Measurements from ENCODE around the gene GGT1. TPM values are rescaled to one million over a fixed set of nuclear protein-coding genes. Genes with fewer than 3 reads are reported as not detected.

Gene GGT1
- total RNA-seq, 1 donor from 2014 or later: 7.7 TPM

GRCh38 chr22:24593836-24594568 lies 9.0 kb upstream of the GGT1 start:
- no peak overlapping the region for H3K4me2 ChIP-seq
- TF ChIP-seq EZH2 (IDR thresholded peaks at IDR 0.05) (no peak), EZH2phosphoT487 (IDR thresholded peaks at IDR 0.05) (no peak)
- TF ChIP-seq, protein P1, sequence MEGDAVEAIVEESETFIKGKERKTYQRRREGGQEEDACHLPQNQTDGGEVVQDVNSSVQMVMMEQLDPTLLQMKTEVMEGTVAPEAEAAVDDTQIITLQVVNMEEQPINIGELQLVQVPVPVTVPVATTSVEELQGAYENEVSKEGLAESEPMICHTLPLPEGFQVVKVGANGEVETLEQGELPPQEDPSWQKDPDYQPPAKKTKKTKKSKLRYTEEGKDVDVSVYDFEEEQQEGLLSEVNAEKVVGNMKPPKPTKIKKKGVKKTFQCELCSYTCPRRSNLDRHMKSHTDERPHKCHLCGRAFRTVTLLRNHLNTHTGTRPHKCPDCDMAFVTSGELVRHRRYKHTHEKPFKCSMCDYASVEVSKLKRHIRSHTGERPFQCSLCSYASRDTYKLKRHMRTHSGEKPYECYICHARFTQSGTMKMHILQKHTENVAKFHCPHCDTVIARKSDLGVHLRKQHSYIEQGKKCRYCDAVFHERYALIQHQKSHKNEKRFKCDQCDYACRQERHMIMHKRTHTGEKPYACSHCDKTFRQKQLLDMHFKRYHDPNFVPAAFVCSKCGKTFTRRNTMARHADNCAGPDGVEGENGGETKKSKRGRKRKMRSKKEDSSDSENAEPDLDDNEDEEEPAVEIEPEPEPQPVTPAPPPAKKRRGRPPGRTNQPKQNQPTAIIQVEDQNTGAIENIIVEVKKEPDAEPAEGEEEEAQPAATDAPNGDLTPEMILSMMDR (IDR thresholded peaks at IDR 0.05): no peak
- Mint-ChIP-seq H3K36me3 (peaks cover 2% of the 10 kb centered on the region), H3K27ac (no peak overlapping the region), H3K27me3 (ENCODE audit: insufficient read depth, low read depth) (peaks cover 7% of the 10 kb centered on the region), H3K4me1 (peaks cover 12% of the 10 kb centered on the region), H3K9me3 (no peaks in the 10 kb centered on the region), H3K4me3 (peak overlapping the region; percentile 88)
- no peaks in the 10 kb centered on the region for H3K79me2 ChIP-seq (ENCODE audit: low read depth)
- no peak overlapping the region for H3K27ac ChIP-seq
- H2AFZ ChIP-seq (replicated peaks): no peak overlapping the region
- DNase-seq (ENCODE audit: low spot score): no peak
- H3K4me1 ChIP-seq: peaks cover 8% of the 10 kb centered on the region
- H3K27me3 ChIP-seq: no peaks in the 10 kb centered on the region
- H3K9ac ChIP-seq: no peak overlapping the region
- no peaks in the 10 kb centered on the region for H4K20me1 ChIP-seq (ENCODE audit: low read depth)
- no peaks in the 10 kb centered on the region for H3K36me3 ChIP-seq
- H3F3A ChIP-seq (ENCODE audit: low read depth): peaks cover 4% of the 10 kb centered on the region
- no peaks in the 10 kb centered on the region for H3K9me3 ChIP-seq (ENCODE audit: low read depth)
- H3K4me3 ChIP-seq: no peak overlapping the region

- no peak overlapping the region for H3K27ac Mint-ChIP-seq
- H3K9me3 Mint-ChIP-seq: no peaks in the 10 kb centered on the region
- H3K36me3 ChIP-seq: no peaks in the 10 kb centered on the region
- TF ChIP-seq EZH2 (IDR thresholded peaks at IDR 0.05): no peak
- TF ChIP-seq, protein P1 (IDR thresholded peaks at IDR 0.05): no peak
- TF ChIP-seq EZH2phosphoT487 (IDR thresholded peaks at IDR 0.05): no peak
- peak overlapping the region; percentile 50 for H2AFZ ChIP-seq (replicated peaks)
- no peak overlapping the region for H3K4me3 Mint-ChIP-seq
- no peaks in the 10 kb centered on the region for H3K27me3 ChIP-seq
- peaks cover 4% of the 10 kb centered on the region for H3F3A ChIP-seq (ENCODE audit: low read depth)
- H3K4me1 Mint-ChIP-seq: peaks cover 12% of the 10 kb centered on the region
- H3K27ac ChIP-seq: no peak overlapping the region
- no peak for DNase-seq (ENCODE audit: low spot score)
- H3K79me2 ChIP-seq (ENCODE audit: low read depth): no peaks in the 10 kb centered on the region
- no peaks in the 10 kb centered on the region for H3K9me3 ChIP-seq (ENCODE audit: low read depth)
- H3K9ac ChIP-seq: no peak overlapping the region
- no peaks in the 10 kb centered on the region for H4K20me1 ChIP-seq (ENCODE audit: low read depth)
- peaks cover 8% of the 10 kb centered on the region for H3K27me3 Mint-ChIP-seq (ENCODE audit: insufficient read depth, low read depth)
- H3K4me1 ChIP-seq: peaks cover 8% of the 10 kb centered on the region
- no peak overlapping the region for H3K4me2 ChIP-seq
- peaks cover 2% of the 10 kb centered on the region for H3K36me3 Mint-ChIP-seq
- H3K4me3 ChIP-seq: no peak overlapping the region
These were observed 8.3 kb upstream of the GGT1 start for GRCh38 chr22:24594569-24595120.

GRCh38 chr22:24595228-24595627 lies 7.8 kb upstream of the GGT1 start:
- H3K27me3 ChIP-seq: no peaks in the 10 kb centered on the region
- no peak overlapping the region for H3K27ac ChIP-seq
- no peaks in the 10 kb centered on the region for H3K36me3 ChIP-seq
- peaks cover 12% of the 10 kb centered on the region for H3K4me1 Mint-ChIP-seq
- no peak overlapping the region for H3K9ac ChIP-seq
- H3K79me2 ChIP-seq (ENCODE audit: low read depth): no peaks in the 10 kb centered on the region
- no peak for DNase-seq (ENCODE audit: low spot score)
- no peak overlapping the region for H3K4me2 ChIP-seq
- TF ChIP-seq EZH2phosphoT487 (IDR thresholded peaks at IDR 0.05) (no peak), EZH2 (IDR thresholded peaks at IDR 0.05) (no peak)
- TF ChIP-seq, protein P1 (IDR thresholded peaks at IDR 0.05): no peak
- H2AFZ ChIP-seq (replicated peaks): peak overlapping the region; percentile 50
- H3K9me3 Mint-ChIP-seq: no peaks in the 10 kb centered on the region
- no peaks in the 10 kb centered on the region for H3K9me3 ChIP-seq (ENCODE audit: low read depth)
- H3K4me3 ChIP-seq: no peak overlapping the region
- H4K20me1 ChIP-seq (ENCODE audit: low read depth): no peaks in the 10 kb centered on the region
- peaks cover 4% of the 10 kb centered on the region for H3F3A ChIP-seq (ENCODE audit: low read depth)
- H3K27ac Mint-ChIP-seq: no peak overlapping the region
- peaks cover 10% of the 10 kb centered on the region for H3K27me3 Mint-ChIP-seq (ENCODE audit: insufficient read depth, low read depth)
- peaks cover 8% of the 10 kb centered on the region for H3K4me1 ChIP-seq
- no peaks in the 10 kb centered on the region for H3K36me3 Mint-ChIP-seq
- H3K4me3 Mint-ChIP-seq: no peak overlapping the region
